DMS 273 treated with DMSO at 0.1 percent for 48 hours (cell line): Measurements from ENCODE around the gene POLR2C.

ENCODE experiments used
- DNase-seq: peaks from one replicate; lab custom pipeline; 2025; lab: John Stamatoyannopoulos, UW

Gene POLR2C

GRCh38 chr16:57504001-57504400, 41.5 kb downstream of the POLR2C start:
- no peak for DNase-seq

GRCh38 chr16:57504491-57504890, 42.0 kb downstream of the POLR2C start:
- no peak for DNase-seq

GRCh38 chr16:57505169-57505568, 42.7 kb downstream of the POLR2C start:
- no peak for DNase-seq

GRCh38 chr16:57507136-57508034, 44.9 kb downstream of the POLR2C start:
- DNase-seq = peak; percentile 55

GRCh38 chr16:57508035-57508425, 45.6 kb downstream of the POLR2C start:
- no peak for DNase-seq

DNA sequence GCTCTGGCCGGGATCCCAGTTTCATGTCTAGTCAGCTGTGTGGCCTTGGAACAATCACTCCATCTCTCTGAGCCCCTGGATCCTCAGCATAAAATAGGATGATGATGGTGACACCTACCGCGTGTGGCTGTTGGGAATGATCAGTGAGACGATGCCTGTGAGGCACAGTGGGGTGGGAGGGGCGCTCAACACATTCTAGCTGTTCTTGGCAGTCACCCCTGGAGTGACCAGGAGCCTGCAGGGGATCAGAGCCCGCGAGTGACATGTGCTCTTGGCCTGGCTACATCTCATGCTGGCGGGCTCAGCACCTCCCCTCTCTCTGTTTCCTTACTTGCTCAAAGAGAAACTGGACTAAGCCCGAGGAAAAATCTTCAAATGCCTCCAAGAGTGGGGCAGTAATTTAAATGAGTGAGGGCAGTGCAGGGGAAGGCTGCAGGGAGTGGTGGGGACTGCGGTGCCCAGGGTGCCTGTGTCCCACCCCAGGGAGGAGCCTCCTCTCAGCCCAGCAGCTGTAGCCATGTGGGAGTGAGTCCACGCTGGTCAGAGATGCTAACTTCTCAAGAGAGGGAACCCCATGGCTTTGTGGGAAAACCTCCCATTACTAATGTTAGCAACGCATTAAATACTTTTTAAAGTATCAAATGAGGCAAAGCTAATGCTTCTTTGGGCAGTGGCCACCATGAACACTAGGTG, 46.9 kb downstream of the POLR2C start:
- DNase-seq = no peak

DNA sequence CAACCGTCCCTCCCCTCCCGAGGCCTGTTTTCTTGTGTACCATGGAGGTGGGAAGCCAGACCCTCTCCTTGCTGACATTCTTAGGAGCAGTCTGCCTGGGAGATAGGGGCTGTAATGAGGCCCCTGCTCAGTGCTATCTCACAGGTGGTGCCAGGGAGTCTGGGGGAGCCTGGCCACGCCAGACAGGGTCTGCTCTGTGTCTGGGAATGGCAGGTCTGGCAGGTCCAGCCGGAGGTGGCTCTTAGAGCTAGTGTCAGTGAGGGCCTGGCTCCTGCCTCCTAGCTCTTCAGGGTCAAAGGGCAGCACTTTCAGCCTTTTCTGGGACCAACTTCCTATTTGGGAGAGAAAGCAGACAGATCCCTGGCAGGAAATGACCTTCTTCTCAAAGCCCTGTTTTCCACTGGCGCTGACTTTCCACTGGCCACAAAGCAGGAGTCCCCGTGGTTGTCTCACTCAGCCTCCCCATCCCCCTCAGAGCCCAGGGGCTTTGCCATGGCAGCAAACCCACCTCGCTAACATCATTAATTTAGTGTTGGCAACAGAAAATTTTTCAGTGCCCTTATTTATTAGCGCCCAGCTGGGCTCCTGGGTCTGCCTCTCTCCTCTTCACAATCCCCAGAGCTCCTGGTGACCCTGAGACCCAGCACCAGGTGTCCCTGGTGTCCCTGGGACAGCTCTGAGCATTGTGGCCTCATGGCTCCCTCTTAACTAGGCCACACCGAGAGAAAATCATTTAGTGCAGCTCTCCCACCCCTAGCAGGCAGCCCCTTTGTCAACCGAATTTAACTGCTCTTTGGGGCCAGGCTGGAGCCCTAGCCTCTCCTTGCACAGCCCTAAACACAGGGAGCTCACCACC, 47.8 kb downstream of the POLR2C start:
- DNase-seq = no peak

- DNase-seq = no peak
These were observed 50.0 kb downstream of the POLR2C start for GRCh38 chr16:57512296-57513001.

GRCh38 chr16:57513371-57514102, 51.1 kb downstream of the POLR2C start:
- no peak for DNase-seq

DNA sequence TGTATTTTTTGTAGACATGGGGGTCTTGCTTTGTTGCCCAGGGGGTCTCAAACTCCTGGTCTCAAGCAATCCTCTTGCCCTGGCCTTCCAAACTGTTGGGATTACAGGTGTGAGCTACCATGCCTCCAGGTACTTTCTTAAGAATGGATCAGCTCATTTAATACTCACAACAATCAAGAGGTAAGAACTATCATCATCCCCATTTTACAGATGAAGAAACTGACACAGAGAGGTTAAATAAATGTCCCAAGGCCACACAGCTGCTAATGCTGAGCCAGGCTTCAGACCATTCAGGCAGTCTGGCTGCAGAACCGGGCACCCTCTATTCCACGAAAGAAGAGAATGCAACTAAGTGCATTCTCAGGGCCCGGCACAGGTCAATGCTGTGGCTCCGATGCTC, 51.9 kb downstream of the POLR2C start:
- no peak for DNase-seq

DNA sequence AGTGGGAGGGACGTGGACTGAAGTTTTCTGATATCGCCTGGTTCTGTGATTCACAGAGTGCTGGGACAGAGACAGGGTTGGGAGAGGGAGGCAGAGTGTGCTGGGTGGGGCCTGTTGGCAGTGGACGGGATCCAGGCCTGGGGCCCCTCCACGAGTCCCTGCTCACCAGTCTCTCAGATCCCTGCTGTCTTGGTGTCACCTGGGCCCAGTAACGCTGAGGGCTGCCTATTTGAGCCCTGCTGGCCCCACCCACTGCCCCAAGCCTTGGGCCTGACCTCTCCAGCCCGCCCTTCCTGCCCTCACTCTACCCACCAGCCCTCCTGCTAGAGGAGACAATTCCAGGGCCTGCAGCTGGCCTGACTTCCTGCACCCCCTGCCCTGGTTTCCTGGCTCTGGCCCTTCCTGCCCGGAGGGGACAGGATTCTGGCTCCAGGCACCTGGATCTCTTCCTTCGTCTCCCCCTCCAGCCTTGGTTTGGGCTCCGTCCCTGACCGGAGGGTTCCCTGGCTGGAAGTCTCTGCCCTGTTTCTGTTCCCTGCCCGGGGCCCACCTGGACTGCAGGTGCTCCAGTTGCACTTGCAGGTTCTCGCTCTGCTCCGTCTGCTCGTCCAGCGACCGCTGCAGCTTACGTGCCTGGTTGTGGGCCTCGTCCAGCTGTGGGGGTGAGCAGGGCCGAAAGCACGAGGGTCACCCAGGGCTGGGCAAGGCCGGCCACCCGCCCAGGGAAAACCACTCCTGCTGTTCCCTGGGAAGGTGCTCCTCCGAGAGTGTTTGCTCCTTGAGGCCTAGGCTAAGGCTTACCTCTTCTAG, 52.5 kb downstream of the POLR2C start:
- DNase-seq = no peak

GRCh38 chr16:57516176-57516725, 53.8 kb downstream of the POLR2C start:
- DNase-seq = peak; percentile 72

- DNase-seq = no peak
These were observed 54.3 kb downstream of the POLR2C start for GRCh38 chr16:57516773-57517172.

GRCh38 chr16:57517397-57518367, 55.2 kb downstream of the POLR2C start:
- no peak for DNase-seq

GRCh38 chr16:57518520-57518919, 56.0 kb downstream of the POLR2C start:
- no peak for DNase-seq

- DNase-seq = no peak
These were observed 56.4 kb downstream of the POLR2C start for GRCh38 chr16:57518922-57519321.

DNA sequence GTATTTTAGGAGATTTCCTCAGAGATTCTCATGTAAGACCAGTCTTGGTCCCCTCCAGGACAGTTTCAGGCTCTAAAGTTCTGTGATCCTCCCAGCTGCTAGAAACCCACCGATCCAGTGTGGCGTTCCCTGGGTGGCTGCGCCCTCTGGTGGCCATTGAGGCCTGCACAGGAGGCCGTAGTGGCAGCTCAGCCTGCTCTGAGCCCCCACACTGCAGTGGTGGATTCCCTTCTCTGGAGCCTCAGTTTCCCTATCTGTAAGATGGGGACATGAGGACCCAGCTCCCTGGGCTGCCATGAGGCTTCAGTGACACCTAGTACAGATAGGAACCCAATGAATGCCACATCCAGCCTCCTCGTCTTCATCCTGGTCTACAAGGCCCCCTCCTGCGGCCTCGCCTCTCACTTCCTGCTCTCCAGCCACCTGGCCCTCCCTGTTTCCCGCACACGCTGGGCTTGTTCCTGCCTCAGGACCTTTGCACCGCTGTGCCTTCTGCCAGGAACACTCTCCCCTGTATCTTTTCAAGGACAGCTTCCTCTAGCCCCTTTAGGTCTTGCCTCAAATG, 57.4 kb downstream of the POLR2C start:
- DNase-seq = no peak
